NCI-H2227 treated with DMSO at 0.1 percent for 48 hours (cell line): Measurements from ENCODE around the gene OR2A42.
"Not testable (repeated sequence)": the region's sequence is repeated elsewhere in the genome, so short reads cannot be mapped to it uniquely, and the experiment has no call there.

Source experiments
- DNase-seq: peaks from one replicate; lab custom pipeline; 2025; lab: John Stamatoyannopoulos, UW

The OR2A42 gene

GRCh38 chr7:144223675-144224074 lies 15.7 kb downstream of the OR2A42 start:
- DNase-seq = not testable (repeated sequence)

GRCh38 chr7:144220531-144220930 lies 18.9 kb downstream of the OR2A42 start:
- DNase-seq = not testable (repeated sequence)

- not testable (repeated sequence) for DNase-seq
Observed at GRCh38 chr7:144219149-144219548, 20.3 kb downstream of the OR2A42 start.

GRCh38 chr7:144218581-144218980 lies 20.8 kb downstream of the OR2A42 start:
- DNase-seq = not testable (repeated sequence)

- not testable (repeated sequence) for DNase-seq
Observed at GRCh38 chr7:144217200-144217599, 22.2 kb downstream of the OR2A42 start.

- DNase-seq = not testable (repeated sequence)
Observed at GRCh38 chr7:144205306-144205705, 34.1 kb downstream of the OR2A42 start.

GRCh38 chr7:144203086-144203485 lies 36.3 kb downstream of the OR2A42 start:
- not testable (repeated sequence) for DNase-seq

GRCh38 chr7:144201978-144202377 lies 37.4 kb downstream of the OR2A42 start:
- not testable (repeated sequence) for DNase-seq

- DNase-seq = not testable (repeated sequence)
Observed at GRCh38 chr7:144198934-144199333, 40.5 kb downstream of the OR2A42 start.

- not testable (repeated sequence) for DNase-seq
Observed at GRCh38 chr7:144195212-144195872, 44.1 kb downstream of the OR2A42 start, which contains the start of gene ARHGEF35. Gene ARHGEF35, minus strand, starts transcription at chr7:144195833. Its CDS starts 7,450 bp downstream, at chr7:144188383.

GRCh38 chr7:144194453-144194852 lies 45.0 kb downstream of the OR2A42 start:
- not testable (repeated sequence) for DNase-seq

- not testable (repeated sequence) for DNase-seq
Observed at GRCh38 chr7:144193782-144194181, 45.6 kb downstream of the OR2A42 start.

GRCh38 chr7:144188578-144189171 lies 50.7 kb downstream of the OR2A42 start:
- DNase-seq = not testable (repeated sequence)

GRCh38 chr7:144187848-144188247 lies 51.6 kb downstream of the OR2A42 start:
- DNase-seq = not testable (repeated sequence)

GRCh38 chr7:144183166-144183565 lies 56.2 kb downstream of the OR2A42 start, which contains the start of gene CTAGE4:
Gene CTAGE4, plus strand, starts transcription at chr7:144183466. Its CDS starts 38 bp downstream, at chr7:144183504.
- DNase-seq = not testable (repeated sequence)

GRCh38 chr7:144179165-144179479 lies 60.3 kb downstream of the OR2A42 start:
- DNase-seq = not testable (repeated sequence)

GRCh38 chr7:144178380-144179164 lies 60.8 kb downstream of the OR2A42 start:
- not testable (repeated sequence) for DNase-seq
